GM21360 (cell line): ENCODE data around the gene SSTR5.

Experiments
- ATAC-seq: cut with Tn5 transposase; IDR thresholded peaks from one replicate; pipeline ENCODE4 v1.9.1; 2021; ENCODE audit warnings: mild to moderate bottlenecking, moderate library complexity; ENCODE audit not compliant: unreplicated experiment

The SSTR5 gene

DNA sequence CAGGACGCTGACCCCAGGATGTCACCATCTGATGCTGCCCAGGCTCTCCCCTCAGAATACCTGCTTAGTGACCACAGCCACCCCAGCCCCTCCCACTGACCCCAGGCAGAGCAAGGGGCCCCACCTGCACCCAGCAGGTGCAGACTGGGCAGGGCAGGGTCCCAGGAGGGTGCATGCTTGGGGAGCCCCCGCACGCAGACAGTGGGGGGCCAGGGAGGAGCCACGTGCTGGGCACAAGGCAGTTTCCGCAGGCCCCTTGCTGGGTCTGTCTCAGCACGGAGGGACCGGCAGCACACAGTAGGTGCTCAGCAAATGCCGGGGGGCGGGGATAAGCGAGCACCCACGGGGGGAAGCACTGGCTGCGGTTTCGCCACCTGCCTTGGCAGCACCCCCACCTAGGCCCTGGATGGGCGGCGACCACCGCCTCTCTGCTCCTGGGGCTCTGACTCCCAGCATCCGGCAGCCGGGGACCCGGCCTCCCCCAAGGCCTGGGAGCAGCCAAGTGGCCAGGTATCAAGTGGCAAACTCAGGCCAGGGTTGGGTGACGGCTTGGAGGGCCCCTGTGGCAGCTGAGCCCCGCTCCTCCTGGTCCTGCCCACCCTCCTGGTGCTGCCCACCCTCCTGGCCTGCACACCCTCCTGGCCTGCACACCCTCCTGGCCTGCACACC lies 18.7 kb upstream of the SSTR5 start:
- no peak for ATAC-seq

DNA sequence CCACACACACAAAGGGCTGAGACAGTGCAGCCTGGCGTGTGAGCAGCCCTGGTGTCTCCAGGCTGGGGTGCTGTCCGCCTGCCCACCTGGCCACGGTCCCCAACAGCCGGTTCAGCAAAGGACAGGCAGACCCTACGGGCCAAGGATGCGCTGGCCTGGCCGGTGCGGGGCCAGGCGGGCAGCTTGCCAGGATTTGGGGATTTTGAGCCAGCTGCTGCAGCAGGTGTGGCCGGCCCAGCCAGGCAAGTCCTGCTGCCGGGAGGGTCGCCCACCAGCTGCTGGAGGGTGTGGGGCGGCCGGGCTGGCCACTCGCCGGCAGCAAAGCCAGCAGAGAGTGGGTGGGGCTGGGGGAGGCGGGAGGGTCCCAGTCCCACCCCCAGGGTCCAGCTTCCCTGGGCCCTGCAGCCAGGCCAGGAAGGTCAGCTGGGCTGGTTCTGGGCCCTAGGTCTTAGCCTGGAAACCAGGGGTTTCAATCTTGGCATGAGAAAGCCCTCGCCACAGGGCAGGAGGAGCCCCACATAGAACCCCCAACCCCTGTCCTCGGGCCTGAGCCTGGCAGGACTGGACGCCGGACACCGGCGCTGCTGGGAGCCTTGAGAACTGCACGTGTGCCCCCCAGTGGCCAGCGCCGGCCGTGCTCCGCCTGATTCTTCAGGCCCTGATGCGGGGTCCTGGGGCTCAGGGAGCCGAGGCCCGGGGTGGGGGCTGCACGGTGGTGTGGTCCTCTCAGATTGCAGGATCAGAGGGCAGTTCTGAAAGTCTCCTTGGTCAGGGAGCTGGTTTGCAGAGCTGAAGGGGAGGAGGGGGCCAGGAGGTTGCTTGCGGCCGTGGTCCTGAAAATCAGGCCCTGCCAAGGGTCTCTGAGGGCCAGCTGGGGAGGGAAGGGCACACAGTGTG lies 17.6 kb upstream of the SSTR5 start:
- no peak for ATAC-seq

- ATAC-seq = no peak
Observed at GRCh38 chr16:1055557-1055924, 17.0 kb upstream of the SSTR5 start.

DNA sequence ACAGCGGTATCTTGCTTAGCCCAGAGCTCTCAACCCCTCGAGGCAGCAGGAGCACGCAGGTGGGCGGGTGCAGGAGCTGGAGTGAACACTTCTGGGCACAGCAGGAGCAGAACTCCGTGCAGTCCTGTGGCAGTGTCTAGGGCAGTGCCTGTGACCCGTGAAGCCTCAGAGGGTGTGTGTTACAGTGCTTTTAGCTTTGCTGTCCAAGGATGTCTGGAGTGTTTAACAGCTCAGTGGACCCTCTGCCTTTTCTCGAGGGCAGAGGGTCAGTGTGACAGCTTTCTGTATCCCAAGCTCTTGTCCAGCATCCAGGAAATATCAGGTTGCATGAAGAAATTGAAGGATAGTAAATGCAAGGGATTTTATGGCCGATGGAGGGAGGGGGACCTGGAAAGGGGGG lies 16.4 kb upstream of the SSTR5 start:
- no peak for ATAC-seq

- no peak for ATAC-seq
Observed at GRCh38 chr16:1057252-1057932, 15.2 kb upstream of the SSTR5 start.

- ATAC-seq = no peak
Observed at GRCh38 chr16:1058216-1058615, 14.3 kb upstream of the SSTR5 start.

- no peak for ATAC-seq
Observed at GRCh38 chr16:1059310-1059709, 13.2 kb upstream of the SSTR5 start.

DNA sequence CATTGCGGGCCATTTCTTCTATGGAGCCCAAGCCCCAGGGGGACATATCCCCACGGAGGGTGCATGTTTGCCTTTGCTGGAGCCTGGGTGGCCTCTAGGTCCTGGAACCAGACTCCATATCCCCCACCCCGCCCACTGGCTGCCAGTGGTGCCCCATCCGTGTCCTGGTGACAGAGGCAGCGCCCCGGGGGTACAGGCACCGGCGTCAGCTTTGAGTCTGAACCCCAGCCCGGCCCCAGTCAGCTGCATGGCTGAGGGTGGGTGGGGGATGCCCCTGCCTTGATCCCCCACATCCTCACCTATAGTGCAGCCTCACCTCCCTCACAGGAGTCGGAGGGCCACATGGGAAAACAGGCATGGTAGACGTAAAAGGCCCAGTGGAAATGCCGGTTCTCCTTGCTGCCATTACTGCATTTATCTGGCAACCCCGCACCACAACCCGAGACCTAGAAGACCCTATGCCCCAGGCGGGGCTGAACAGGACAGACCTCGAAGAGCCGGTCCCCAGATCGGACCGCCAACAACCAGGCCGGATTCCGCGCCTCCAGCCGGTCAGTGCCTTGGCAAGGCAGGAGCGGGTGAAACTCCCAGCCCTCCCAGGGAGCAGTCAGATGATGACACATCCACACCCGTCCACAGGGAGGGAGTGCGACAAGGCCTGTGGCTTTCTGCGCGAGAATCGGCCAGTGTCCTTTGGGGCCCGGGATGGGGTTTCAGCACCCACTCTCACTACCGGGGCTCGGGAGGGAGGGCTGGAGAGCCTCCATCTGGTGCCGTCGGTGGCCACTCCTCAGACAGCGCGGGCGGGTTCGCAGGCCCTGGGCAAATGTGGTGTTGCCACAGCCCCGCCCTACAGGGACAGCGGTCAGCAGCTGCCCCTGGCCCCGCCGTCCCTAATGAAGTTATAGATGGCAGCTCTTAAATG lies 11.9 kb upstream of the SSTR5 start:
- no peak for ATAC-seq

- ATAC-seq = no peak
Observed at GRCh38 chr16:1061769-1062505, 10.6 kb upstream of the SSTR5 start.

DNA sequence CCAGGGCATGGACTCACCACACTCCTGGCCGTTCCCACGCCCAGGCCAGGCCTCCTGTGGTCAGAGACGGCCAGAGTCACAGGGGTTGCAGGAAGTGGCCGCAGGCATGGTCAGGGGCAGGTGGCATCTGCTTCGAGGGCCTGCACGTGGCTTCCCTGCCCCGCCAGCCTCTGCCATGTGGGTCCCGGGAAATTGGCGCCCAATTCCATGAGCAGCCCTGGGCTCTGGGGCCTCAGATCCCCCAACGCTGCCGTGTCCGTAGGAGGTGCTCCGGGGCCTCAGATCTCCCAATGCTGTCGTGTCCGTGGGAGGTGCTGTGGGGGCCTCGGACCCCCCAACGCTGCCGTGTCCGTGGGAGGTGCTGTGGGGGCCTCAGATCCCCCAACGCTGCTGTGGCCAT lies 9.7 kb upstream of the SSTR5 start:
- no peak for ATAC-seq

- no peak for ATAC-seq
Observed at GRCh38 chr16:1063728-1064127, 8.8 kb upstream of the SSTR5 start.

DNA sequence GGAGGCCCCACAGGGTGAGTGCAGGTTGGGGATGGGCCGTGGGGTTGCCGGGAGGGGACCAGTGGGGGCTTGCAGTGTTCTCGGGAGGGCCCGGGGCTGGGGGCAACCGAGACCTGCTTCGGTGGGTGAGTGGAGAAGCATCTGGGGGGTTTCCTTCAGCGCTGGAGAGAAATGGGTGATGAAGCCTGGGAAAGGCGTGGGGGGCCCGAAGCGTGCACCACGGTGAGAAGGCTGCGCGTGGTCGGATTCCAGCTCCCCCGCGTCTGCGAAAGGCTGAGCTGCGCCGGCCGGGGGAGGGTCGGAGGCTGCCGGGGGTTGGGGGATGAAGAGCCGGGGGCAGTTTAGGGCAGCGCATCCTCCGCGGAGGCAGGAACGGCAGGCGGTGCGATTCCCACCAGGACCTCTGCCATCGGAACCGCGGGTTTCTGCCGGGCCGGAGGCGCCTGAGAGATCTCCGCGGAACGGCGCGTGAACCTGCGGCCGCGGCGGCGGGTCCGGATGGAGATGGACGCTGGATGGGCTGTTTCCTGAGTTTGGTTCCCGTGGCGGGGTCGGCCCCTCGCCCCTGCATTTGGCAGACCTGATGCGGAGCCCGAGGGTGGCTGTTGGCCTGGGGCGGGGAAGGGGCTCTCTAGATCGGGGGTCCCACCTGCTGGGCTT lies 6.9 kb upstream of the SSTR5 start:
- no peak for ATAC-seq

GRCh38 chr16:1066584-1067172 lies 5.9 kb upstream of the SSTR5 start:
- no peak for ATAC-seq

DNA sequence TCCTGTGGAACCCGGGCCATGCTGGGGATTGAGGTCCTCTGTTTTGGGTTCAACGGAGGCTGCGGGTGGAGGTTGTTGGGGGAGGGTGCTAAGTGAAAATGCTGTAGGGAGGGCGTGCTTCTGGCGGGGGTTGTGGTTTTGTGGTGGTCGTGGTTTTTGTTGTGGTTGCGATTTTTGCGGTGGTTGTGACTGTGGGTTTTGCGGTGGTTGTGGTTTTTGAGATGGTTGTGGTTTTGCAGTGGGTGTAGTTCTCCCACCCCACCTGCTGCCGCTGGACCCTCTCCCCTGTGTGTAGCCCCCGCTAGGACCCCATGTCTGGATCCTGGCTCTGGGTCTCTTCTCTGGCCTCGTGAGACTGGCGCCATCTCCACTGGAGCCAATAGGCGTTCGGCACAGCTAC lies 4.9 kb upstream of the SSTR5 start:
- no peak for ATAC-seq

DNA sequence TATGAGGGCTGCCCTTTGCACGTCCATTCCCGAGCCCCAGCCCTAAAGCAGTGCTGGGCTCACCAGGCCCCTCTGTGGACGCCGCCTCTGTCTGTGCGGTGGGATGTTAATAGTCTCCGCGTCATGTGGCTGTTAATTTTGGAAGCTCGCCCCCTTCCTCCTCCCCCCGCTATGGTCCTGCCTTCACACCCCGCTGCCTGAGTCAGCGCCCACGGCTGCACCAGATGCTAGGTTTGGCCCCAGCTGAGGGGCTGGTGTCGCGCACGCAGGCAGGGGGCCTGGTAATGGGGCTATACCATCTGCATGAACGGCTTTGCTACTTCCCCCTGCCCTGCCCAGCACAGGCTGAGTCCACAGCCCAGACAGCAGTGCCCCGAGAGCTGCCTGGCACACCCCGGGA lies 4.1 kb upstream of the SSTR5 start:
- no peak for ATAC-seq

GRCh38 chr16:1069154-1069553 lies 3.4 kb upstream of the SSTR5 start:
- no peak for ATAC-seq

DNA sequence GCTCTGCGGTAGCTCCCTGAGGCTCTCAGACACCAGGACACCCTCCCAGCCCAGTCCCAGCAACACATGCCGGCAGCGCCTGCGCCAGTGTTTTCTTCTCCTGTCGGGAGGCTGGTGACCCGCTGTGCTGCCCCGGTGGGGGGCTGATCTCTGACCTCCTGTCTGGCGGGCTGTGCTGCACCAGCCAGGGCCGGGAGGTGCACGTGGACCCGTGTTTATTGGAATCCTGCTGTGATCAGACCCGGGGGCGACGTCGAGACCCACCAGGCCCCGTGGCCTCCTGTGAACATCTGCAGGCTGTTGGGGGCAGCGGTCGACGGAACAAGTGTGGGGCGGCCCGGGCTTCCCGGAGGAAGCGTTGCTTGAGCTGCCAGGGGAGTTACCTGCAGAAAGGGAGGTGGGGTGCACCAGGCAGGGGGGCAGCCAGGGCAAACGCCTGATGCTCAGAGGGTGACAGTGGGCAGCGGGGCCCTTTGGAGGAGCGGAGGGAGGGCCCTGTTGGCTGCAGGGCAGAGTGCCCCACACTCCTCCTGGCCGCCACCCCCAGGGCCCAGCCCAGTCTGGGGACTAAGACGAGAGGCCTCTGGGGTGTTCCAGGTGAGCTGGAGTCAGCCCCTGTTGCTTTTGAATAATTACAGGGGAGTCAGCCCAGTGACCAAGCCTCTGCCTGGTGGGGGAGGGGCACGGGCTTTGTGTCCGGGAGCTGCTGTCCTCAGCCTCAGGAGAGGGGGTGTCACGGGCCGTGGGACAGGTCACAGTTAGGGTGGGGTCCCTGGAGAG lies 2.3 kb upstream of the SSTR5 start:
- no peak for ATAC-seq

DNA sequence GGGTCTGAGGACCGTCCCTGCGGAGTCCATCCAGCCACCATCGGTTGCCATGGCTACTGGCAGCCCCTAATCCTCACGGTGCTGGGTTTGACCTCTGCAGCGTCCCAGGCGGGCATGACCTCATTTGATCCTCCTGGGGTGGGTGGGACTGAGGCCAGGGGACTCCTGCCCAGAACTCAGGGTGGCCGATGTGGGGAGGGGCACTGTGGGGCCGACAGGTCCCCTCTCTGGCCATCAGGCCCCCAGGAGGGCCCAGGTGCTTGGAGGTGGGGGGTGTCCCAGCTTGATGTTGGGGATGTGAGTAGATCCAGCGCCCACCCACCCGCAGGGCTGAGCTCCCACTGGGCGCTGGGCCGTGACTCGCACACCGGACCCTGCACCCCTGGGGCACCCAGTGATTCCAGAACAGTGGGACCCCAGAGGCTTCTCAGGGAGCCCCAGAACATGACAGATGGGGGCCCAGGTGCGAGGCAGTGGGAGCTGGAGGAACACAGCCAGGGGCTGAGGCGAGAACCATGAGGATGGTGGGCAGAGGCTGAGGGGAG lies 1.6 kb upstream of the SSTR5 start:
- no peak for ATAC-seq
